Activated T-helper 17 cell treated with anti-CD3 and anti-CD28 coated beads, Interleukin-2, amount 50 U/mL, for 72 hours (primary cell): ENCODE results near the gene IFIT3. TPM values are rescaled to one million over a fixed set of nuclear protein-coding genes. Genes with fewer than 3 reads are reported as not detected.

ENCODE experiments used
- ATAC-seq: fragments of 150-1000 bp; cut with Tn5 transposase; replicated peaks from 2 replicates; pipeline ENCODE4 v1.10.0; 2021; ENCODE audit warnings: mild to moderate bottlenecking, moderate library complexity
- H3K27ac Mint-ChIP-seq: one replicate; pipeline ENCODE4 v1.8.0; 2022; ENCODE audit warnings: mixed read lengths
- H3K27me3 Mint-ChIP-seq: one replicate; pipeline ENCODE4 v1.8.0; 2022; ENCODE audit warnings: mixed read lengths
- H3K36me3 Mint-ChIP-seq: one replicate; pipeline ENCODE4 v1.8.0; 2022; ENCODE audit warnings: low read depth, mild to moderate bottlenecking, mixed read lengths
- H3K4me1 Mint-ChIP-seq: one replicate; pipeline ENCODE4 v1.8.0; 2022; ENCODE audit warnings: mixed read lengths
- H3K4me3 Mint-ChIP-seq: one replicate; pipeline ENCODE4 v1.8.0; 2022; ENCODE audit warnings: mild to moderate bottlenecking, mixed read lengths
- H3K9me3 Mint-ChIP-seq: one replicate; pipeline ENCODE4 v1.8.0; 2022; ENCODE audit warnings: mixed read lengths
- total RNA-seq, 2 donors: library from RNA; stranded (reverse); gene quantifications; one replicate each; pipeline ENCODE4 v1.2.3, GENCODE V29; 2022

IFIT3 gene
- total RNA-seq, 2 donors from 2014 or later: 2.5 to 4.3 TPM

DNA sequence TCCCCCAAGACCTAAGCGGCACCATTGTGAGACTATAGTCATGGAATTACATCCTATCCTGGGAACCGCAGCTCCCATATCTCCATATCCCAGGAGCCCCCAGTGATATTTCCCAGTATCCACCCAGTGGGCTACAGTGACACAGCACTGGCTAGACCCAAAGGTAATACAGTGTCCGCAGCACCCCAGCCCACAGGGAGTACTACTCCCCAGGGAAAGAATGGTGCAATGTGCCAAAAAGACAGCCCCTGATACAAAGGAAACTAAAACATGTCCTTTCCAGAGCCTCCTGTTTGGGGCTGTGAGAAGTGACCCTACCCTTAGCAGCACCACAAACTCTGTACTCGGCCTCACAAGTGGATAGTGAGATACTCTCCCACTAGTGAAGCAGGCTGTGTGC lies 30.4 kb upstream of the IFIT3 start:
- no peaks in the 10 kb centered on the region for H3K36me3 Mint-ChIP-seq

GRCh38 chr10:89297791-89298190 lies 30.0 kb upstream of the IFIT3 start:
- no peak overlapping the region for H3K27ac Mint-ChIP-seq
- no peaks in the 10 kb centered on the region for H3K27me3 Mint-ChIP-seq
- H3K9me3 Mint-ChIP-seq: no peaks in the 10 kb centered on the region
- H3K36me3 Mint-ChIP-seq: no peaks in the 10 kb centered on the region
- ATAC-seq: no peak
- H3K4me1 Mint-ChIP-seq: peaks cover 9% of the 10 kb centered on the region
- no peak overlapping the region for H3K4me3 Mint-ChIP-seq

More for the DNA sequence above, 30.4 kb upstream of the IFIT3 start:
- H3K27me3 Mint-ChIP-seq: no peaks in the 10 kb centered on the region
- no peak for ATAC-seq
- H3K9me3 Mint-ChIP-seq: no peaks in the 10 kb centered on the region
- peaks cover 8% of the 10 kb centered on the region for H3K4me1 Mint-ChIP-seq
- H3K4me3 Mint-ChIP-seq: no peak overlapping the region
- no peak overlapping the region for H3K27ac Mint-ChIP-seq

- Mint-ChIP-seq H3K27me3 (no peaks in the 10 kb centered on the region), H3K9me3 (no peaks in the 10 kb centered on the region), H3K27ac (no peak overlapping the region), H3K4me3 (no peak overlapping the region), H3K36me3 (no peaks in the 10 kb centered on the region), H3K4me1 (peaks cover 22% of the 10 kb centered on the region)
- ATAC-seq: no peak
Measured at GRCh38 chr10:89299031-89299430, 28.8 kb upstream of the IFIT3 start.

- peak overlapping the region; percentile 85 for H3K4me3 Mint-ChIP-seq
- ATAC-seq: peak; percentile 65
- H3K4me1 Mint-ChIP-seq: peaks cover 21% of the 10 kb centered on the region
- H3K27ac Mint-ChIP-seq: peak overlapping the region; percentile 78
- no peaks in the 10 kb centered on the region for H3K9me3 Mint-ChIP-seq
- no peaks in the 10 kb centered on the region for H3K27me3 Mint-ChIP-seq
- H3K36me3 Mint-ChIP-seq: peaks cover 17% of the 10 kb centered on the region
Measured at GRCh38 chr10:89301232-89301631, 26.6 kb upstream of the IFIT3 start.

GRCh38 chr10:89301721-89302445 lies 25.9 kb upstream of the IFIT3 start, which contains the start of gene IFIT2:
IFIT2 (plus strand) TSS chr10:89302046; CDS start chr10:89302124, 78 bp downstream.
- peak; percentile 78 for ATAC-seq
- Mint-ChIP-seq H3K36me3 (peaks cover 23% of the 10 kb centered on the region), H3K27me3 (no peaks in the 10 kb centered on the region), H3K4me1 (peaks cover 21% of the 10 kb centered on the region), H3K4me3 (peak within 1 kb of the TSS; percentile 85), H3K9me3 (peaks cover 2% of the 10 kb centered on the region), H3K27ac (peak within 1 kb of the TSS; percentile 78)

DNA sequence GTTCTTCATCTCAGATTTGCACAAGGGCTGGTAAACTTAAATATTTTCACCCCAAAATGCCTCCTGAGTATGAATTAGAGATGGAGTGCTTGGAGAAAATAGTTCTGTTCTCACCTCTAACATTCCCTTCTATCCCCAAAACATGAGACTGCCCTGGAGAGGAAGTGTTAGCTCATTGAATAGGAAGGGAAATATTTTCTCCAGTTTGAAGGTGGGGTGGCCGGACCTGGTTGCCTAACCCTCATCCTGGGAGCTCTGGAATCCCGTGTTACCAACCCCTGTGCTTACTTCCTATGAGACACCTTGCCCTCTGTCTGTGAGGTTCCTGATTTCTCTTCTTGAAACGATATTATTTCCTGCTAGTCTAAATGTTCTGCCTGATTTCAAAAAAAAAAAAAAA lies 25.2 kb upstream of the IFIT3 start:
- Mint-ChIP-seq H3K36me3 (peaks cover 29% of the 10 kb centered on the region), H3K27ac (peak overlapping the region; percentile 78), H3K27me3 (no peaks in the 10 kb centered on the region), H3K9me3 (peaks cover 4% of the 10 kb centered on the region), H3K4me1 (peaks cover 21% of the 10 kb centered on the region), H3K4me3 (peak overlapping the region; percentile 85)
- ATAC-seq: no peak

DNA sequence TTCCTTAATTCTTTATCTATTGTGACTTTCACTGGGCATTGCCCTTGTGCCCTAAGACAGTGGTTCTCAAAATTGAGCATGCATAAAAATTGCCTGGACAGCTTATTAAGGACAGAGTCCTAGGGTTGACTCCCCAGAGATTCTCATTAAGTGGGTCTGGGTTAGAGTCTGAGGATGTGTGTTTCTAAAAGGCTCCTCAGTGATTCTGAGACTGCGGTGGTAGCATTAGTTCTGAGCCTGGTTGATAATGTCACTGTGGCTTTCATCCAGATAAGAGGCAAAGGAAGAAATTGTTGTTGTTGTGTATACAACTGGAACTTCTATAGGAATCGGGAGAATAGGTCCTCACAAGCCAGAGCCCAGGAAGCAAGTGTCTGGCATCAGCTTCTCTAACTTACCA lies 24.6 kb upstream of the IFIT3 start:
- ATAC-seq: no peak
- Mint-ChIP-seq H3K27ac (peak overlapping the region; percentile 25), H3K4me1 (peaks cover 21% of the 10 kb centered on the region), H3K4me3 (peak overlapping the region; percentile 85), H3K9me3 (peaks cover 4% of the 10 kb centered on the region), H3K36me3 (peaks cover 34% of the 10 kb centered on the region), H3K27me3 (no peaks in the 10 kb centered on the region)

DNA sequence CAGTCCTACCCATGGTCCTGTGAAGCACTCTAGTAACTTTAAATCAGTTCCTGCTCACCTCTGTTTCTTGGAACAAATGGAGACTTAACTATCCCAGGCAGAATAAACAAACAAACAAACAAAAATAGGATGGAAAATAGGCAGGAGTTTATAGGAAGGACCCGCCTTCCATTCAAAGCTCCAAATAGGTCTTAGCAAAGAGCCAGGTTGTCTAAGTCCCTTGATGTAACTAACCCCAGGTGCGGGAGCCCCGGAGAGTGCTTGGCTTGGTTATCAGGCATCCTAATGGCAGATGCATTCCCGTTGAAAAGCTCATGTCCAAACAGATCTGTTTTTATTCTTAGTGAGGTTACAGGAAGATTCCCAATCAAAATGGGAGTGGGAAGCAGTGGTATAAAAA lies 23.8 kb upstream of the IFIT3 start:
- Mint-ChIP-seq H3K27ac (no peak overlapping the region), H3K4me3 (peak overlapping the region; percentile 85), H3K4me1 (peaks cover 21% of the 10 kb centered on the region), H3K36me3 (peaks cover 36% of the 10 kb centered on the region), H3K27me3 (no peaks in the 10 kb centered on the region), H3K9me3 (peaks cover 4% of the 10 kb centered on the region)
- no peak for ATAC-seq

- Mint-ChIP-seq H3K27ac (no peak overlapping the region), H3K27me3 (no peaks in the 10 kb centered on the region), H3K4me1 (peaks cover 21% of the 10 kb centered on the region), H3K9me3 (peaks cover 4% of the 10 kb centered on the region), H3K4me3 (no peak overlapping the region), H3K36me3 (peaks cover 36% of the 10 kb centered on the region)
- ATAC-seq: no peak
Measured at GRCh38 chr10:89304446-89304845, 23.4 kb upstream of the IFIT3 start.

DNA sequence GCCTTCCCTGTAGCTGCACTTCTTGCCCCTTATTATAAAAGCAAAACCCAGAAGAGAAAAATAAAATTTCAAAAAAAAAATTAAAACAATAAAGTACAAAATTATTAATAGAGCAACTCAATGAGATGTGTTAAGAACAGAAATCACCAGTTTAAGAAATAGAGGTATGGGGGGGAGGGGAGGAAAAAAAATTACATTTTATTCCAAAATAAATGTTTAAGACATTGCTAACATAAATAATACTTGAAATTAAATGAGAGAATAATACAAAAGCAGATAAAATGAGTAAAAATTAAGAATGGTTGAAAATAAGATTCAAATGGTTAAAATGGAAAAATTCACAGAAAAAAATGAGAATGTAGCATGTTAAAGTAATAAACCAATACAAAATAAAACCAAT lies 22.9 kb upstream of the IFIT3 start:
- Mint-ChIP-seq H3K4me3 (no peak overlapping the region), H3K27me3 (no peaks in the 10 kb centered on the region), H3K27ac (no peak overlapping the region), H3K9me3 (peaks cover 4% of the 10 kb centered on the region), H3K36me3 (peaks cover 36% of the 10 kb centered on the region), H3K4me1 (peaks cover 21% of the 10 kb centered on the region)
- no peak for ATAC-seq

- Mint-ChIP-seq H3K27ac (no peak overlapping the region), H3K27me3 (no peaks in the 10 kb centered on the region), H3K36me3 (peaks cover 36% of the 10 kb centered on the region), H3K4me1 (peaks cover 20% of the 10 kb centered on the region), H3K4me3 (no peak overlapping the region), H3K9me3 (peaks cover 4% of the 10 kb centered on the region)
- no peak for ATAC-seq
Measured at GRCh38 chr10:89305766-89306433, 21.9 kb upstream of the IFIT3 start.

- Mint-ChIP-seq H3K4me1 (peaks cover 17% of the 10 kb centered on the region), H3K27ac (no peak overlapping the region), H3K36me3 (peaks cover 36% of the 10 kb centered on the region), H3K27me3 (no peaks in the 10 kb centered on the region), H3K4me3 (no peak overlapping the region), H3K9me3 (peaks cover 4% of the 10 kb centered on the region)
- no peak for ATAC-seq
Measured at GRCh38 chr10:89306434-89307268, 21.1 kb upstream of the IFIT3 start.

GRCh38 chr10:89307269-89307577 lies 20.6 kb upstream of the IFIT3 start:
- no peaks in the 10 kb centered on the region for H3K27me3 Mint-ChIP-seq
- H3K4me1 Mint-ChIP-seq: peaks cover 17% of the 10 kb centered on the region
- H3K9me3 Mint-ChIP-seq: peaks cover 4% of the 10 kb centered on the region
- no peak overlapping the region for H3K27ac Mint-ChIP-seq
- ATAC-seq: no peak
- H3K4me3 Mint-ChIP-seq: no peak overlapping the region
- peaks cover 36% of the 10 kb centered on the region for H3K36me3 Mint-ChIP-seq

DNA sequence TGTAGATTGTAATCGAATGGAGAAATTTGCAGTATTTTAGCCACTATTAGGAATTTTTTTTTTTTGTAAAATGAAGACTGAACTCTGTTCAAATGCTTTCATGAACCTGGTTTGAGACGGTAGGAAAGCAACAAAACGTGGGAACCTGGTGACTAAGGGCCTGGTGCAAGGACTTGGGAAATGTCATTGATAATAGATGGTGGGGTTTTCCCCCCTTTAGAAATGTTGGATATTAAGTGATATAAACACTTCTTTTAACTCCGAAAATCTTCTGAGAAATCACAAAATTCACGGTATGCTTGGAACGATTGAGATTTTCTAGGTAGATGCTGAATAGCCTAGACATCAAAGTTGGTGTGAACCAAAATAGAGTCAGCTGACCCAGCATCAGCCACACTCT lies 19.5 kb upstream of the IFIT3 start:
- no peaks in the 10 kb centered on the region for H3K27me3 Mint-ChIP-seq
- H3K36me3 Mint-ChIP-seq: peaks cover 36% of the 10 kb centered on the region
- no peak overlapping the region for H3K27ac Mint-ChIP-seq
- no peak for ATAC-seq
- no peak overlapping the region for H3K4me3 Mint-ChIP-seq
- peaks cover 4% of the 10 kb centered on the region for H3K9me3 Mint-ChIP-seq
- peaks cover 11% of the 10 kb centered on the region for H3K4me1 Mint-ChIP-seq
